HG03135 (cell line): ENCODE results near the gene STARD3.

ENCODE experiments used
- ATAC-seq: cut with Tn5 transposase; IDR thresholded peaks from one replicate; pipeline ENCODE4 v1.9.1; 2021; ENCODE audit warnings: mild to moderate bottlenecking, moderate library complexity; ENCODE audit not compliant: unreplicated experiment

The STARD3 gene

GRCh38 chr17:39603304-39604016 is 33.5 kb upstream of the STARD3 start:
- ATAC-seq, result no peak

- ATAC-seq, result no peak
Observed at GRCh38 chr17:39604911-39605491, 31.9 kb upstream of the STARD3 start.

- no peak for ATAC-seq
Observed at GRCh38 chr17:39605492-39606433, 31.2 kb upstream of the STARD3 start.

DNA sequence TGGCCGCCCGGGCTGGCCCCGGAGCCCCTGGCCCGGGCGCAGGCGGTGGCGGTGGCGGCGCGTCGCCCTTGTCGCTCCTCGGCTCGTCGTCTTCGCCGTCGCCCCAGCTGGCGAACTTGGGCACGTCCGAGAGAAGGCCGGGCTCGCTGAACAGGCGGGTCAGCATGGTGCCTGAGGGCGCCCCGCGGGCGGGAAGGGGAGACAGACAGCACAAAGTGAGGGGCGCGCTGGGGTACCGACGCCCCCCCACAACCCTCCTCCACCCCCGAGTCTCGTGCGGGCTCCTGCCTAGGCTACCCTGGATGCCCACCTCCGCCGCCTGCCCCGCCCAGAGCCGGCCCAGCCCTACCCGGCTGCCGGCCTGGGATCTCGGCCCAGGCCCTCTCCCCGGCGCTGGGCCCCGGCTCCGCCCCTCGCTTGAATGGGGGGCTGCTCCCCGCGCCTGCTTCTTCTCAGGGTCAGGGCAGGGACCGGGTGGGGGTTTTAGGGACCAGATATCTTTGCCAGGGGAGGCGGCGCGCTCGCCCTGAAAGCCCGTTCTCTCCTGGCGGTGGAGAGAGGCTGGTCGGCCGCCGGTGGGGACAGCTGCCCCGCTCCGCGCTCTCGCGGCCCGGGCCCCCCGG is 30.4 kb upstream of the STARD3 start:
- no peak for ATAC-seq

- no peak for ATAC-seq
Observed at GRCh38 chr17:39607057-39607850, 29.7 kb upstream of the STARD3 start.

DNA sequence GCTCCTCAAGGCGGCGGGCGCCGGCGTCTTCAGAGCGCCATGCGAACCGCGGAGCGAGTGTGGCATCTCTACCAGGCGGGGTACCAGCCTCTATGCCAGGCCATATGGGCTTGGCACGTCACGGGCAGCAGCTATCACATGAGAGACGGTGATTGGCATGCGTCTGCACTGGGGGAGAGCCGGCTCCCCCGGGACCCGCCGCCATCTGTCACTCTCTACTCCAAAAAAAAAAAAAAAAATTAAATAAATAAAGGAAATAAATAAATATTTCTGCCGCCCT is 29.2 kb upstream of the STARD3 start, which contains the start of gene NEUROD2:
Gene NEUROD2 (minus strand): TSS at position 70 of the 280 bp plus-strand sequence. CDS start 1,321 bp downstream, outside the sequence.
- ATAC-seq, result no peak

DNA sequence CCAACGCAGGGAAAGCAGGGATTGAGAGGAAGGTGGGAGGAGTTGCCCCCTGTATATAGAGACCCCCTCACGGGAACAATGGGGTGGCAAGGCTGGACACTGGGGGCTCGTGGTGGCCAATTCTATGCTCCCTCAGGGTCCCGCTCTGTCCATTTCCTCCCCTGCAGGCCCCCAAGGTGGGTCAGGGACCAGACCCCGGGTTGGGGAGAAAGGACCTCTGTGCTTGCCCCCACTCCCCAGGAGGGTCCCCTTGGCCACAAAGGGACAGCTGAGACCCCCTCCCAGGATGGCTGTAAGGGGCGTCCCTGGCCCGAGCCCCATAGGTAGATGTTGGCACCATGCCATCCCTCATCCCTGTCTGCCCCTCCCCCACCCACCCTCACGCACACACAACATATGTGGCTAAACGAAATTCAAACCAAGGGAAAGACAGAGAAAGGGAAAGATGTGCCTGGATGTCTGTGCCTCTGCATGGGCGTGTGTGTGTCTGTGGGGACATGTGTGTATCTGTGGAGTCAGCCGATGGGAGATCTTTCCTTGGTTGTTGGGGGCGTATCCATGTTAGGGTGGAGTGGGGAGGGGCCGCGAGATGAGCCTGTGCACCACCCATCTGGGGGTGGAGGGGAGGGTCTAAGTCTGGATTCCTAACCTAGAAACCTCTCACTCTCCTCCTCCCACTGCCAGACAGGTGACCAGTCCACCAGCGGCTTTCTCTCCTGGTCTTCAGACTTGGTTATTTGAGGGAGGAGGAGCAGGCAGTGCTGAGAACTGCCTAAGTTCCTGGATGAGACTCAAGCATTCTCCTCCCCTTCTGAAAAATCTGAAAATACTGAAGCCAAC is 28.6 kb upstream of the STARD3 start:
- ATAC-seq, result no peak

DNA sequence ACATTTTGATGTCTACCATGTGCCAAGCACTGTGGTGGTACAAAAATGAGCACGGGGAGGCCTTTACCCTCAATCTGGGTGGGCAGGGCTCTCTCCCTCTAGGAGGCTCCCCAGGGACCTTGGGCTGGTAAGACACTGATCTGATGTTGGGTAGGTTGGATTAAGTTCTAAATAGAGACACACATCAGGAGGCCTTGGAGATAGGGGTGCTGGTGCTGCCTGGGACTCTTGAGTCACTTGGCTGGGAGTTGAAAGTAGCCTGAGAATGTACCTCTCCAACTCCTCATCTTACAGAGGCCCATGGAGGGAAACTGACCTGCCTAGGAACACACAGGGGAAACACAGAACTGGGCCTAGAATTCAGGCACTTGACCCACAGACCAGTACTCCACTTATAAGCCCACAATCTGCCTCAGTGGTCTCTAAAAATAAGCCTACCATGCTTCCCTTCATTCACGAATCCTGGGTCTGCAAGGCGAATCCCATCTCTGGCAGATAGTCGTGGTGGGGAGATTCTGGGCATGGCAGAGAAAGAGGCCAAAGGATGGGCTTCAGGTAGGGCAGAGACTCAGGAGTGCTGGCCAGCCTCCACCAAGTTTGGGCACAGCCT is 27.4 kb upstream of the STARD3 start:
- ATAC-seq, result no peak

DNA sequence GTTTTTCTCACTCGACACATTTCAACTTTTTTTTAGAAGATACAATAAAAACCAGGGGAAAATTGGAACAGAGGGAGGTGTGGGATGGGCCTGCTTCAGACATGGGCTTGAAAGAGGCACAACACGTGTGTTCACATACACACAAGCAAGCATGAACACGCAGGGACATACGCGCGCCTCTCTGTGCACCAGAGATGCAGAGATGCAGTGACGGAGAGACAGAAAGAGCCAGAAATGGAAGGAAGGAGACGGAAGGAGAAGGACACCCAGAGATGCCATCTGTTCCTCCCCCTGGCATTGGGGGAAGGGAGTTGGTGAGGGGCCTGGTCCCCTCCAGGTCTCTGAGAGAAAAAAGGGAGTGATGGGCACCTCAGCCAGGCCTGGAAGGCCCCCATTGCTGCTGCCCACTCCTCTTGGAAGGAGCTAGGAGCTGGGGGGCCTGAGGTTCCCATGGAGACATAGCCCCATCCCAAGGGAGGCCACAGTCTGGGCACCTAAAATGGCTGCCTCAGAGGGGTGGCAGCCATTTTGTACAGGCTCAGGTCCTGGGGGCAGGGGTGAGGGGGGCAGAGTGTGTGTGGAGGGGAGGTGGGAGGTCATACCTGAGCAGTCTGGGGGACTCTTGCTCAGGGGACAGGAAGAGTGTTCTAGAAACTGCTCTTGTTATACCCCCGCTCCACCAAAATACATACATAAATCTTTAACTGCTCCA is 25.4 kb upstream of the STARD3 start:
- ATAC-seq, result no peak

GRCh38 chr17:39612291-39612894 is 24.6 kb upstream of the STARD3 start:
- no peak for ATAC-seq

DNA sequence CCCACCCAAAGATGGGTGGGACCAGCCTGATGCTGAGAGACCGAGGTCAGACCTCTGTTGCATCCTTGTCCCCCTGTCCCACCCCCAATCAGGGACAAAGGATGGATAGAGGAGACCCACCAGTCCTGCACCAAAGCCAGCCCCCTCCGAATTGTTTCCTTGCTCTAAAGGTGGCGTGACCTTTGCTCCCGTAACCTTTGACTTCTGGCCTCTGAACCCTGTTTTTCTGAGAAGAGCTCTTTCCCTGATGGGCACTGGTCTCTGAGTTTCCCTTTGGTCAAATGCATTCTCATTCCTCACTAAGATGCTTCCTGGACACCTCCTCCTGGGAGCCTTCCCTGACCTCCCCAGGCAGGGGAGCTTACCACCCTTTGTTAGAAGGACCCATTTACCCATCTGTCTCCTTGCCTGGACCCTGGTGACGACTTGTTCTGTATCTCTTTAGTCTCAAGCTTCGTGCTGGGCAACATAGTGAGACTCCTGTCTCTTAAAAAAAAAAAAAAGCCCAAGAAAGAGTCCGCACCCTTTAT is 23.9 kb upstream of the STARD3 start:
- ATAC-seq, result no peak

DNA sequence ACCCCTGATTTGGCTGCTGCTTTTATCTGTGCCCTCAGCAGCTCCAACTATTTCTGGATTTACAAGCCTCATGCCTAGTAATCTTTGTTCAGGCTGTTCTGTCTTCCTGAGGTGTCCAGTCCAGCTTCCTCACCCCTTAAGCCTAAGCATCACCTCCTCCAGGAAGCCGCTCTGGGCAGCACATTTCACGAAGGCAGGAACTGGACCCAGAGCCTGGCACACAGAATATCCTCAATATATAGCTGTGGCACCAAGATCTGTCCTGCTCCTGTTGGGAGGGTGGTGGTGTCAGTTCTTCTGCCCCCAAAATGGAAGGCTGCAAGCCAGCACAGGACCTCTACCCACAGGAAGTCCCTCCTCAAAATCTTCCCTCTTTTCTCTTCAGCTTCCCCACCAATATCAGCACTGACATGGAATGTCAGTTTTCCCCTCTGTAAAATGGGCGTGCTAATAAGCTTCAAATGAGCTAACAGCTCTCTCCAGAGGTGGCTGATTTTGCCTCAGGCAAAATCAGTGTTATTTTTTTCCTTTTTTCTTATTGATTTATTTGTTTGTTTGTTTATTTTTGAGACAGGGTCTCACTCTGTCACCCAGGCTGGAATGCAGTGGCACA is 22.3 kb upstream of the STARD3 start:
- no peak for ATAC-seq

DNA sequence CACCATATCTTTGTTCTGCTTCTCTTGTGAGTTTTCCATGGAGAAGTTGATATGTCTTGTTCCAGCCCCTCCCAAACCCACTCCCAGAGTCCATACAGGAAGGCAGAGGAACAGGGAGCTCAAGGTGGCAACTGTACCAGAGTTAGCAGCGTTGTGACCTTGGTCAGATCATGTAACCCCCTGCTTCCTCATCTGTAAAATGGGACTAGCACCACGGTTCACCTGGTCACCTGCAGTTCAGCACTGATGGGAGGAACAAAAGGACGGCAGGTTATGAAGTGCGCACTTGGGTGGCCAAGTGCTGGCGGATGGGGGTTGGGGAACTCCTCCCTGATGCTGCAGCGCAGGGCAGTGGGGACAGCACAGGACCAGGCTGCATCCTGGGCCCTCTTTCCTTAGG is 21.5 kb upstream of the STARD3 start:
- ATAC-seq, result no peak

GRCh38 chr17:39617100-39617445 is 19.9 kb upstream of the STARD3 start:
- ATAC-seq, result no peak

DNA sequence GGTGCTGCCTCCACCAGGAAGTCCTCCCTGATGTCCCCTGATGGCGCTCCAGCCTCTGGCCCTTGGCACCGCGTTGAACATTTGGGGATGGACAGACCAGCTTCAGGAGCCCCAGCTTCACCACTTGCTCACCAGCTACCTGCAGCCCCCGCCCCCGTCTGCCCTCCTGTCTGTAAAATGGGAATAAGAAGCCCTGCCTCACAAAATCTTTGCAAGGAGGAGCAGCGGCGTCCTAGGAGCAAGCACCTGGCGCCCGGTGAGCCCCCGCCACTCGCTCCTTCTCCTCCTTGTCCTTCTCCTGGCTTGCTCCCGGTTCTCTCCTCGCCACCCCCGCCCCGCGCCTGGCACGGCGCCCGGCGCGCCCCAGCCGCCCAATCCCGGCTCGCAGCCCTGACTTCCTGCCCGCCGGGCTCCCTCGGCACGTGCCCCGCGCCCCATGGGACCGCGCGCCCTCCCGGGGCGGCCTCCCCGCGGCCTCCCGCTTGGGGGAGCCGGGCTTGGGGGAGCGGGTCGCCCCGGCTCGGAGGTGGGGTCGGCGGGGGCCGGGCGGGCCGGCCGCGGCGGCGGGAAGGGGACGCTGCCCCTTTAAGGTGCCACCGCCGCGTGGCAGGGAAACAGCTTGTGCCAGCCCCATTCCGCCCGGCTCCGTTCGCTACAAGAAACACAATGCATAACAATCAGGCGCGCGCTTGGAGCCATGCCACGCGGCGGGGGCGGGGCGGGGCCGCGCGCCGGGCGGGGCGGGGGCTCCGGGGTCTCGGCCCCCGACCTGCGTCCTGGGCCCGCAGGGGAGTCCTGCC is 19.3 kb upstream of the STARD3 start:
- ATAC-seq, result no peak

DNA sequence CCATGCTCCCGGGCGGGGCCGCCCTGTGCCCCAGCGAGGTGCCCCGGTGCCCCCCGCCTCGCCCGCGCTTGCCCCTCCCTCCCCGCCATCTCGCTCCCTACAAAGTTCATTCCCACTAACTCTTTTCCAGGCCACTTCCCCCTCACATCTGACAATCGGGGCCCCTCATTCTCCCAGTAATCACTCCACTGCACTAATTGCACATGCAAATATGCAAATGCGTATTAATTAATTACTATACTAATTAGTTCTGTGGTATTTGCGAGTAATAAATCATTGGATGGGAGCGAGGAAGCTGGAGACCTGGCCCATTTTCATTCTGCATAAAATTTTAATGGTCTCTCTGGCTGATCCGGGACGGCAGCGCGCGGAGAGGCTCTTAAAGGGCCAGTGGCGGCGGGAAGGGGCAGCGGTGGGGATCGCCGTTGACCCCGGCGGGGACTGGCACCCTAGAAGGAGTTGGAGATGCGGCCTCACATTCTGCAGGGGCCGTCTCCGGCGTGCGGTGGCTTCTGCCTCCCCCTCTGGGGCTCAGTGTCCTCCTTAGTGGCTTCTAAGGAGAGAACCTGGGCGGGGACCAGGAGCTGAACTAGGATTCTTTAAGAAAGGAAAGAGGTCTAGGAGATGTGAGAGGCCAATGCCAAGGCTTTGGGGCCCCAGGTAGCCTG is 18.6 kb upstream of the STARD3 start:
- no peak for ATAC-seq
